ENCODE data around the gene TFAP2D. TPM values are rescaled to one million over a fixed set of nuclear protein-coding genes. Genes with fewer than 3 reads are reported as not detected.

The TFAP2D gene
- total RNA-seq = 2.9 TPM

DNA sequence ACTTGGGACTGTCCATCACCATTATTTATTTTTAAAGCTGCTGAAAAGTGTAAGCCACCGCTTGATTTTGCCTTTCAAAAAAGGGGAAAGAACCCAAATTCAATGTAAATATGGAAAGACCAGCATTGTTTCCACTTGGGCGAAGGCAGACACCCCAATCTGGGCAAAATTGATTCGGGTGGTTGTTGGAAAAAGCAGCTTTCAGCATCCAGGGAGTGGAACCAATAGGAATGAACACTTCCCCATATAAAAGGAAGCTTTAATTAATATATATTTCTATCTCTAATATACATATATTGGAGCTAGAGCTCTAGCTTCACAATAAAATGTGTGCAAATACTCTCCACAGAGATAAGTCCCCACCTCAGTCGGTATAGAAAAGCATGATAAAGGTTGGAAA, at the start of gene TFAP2D:
TFAP2D (plus strand) TSS at position 301 of the 400 bp plus-strand sequence. CDS start 530 bp downstream, outside the sequence.
- FAIRE-seq = no peak
- DNase-seq (ENCODE audit: low spot score in 2 of 2) = no peak

DNA sequence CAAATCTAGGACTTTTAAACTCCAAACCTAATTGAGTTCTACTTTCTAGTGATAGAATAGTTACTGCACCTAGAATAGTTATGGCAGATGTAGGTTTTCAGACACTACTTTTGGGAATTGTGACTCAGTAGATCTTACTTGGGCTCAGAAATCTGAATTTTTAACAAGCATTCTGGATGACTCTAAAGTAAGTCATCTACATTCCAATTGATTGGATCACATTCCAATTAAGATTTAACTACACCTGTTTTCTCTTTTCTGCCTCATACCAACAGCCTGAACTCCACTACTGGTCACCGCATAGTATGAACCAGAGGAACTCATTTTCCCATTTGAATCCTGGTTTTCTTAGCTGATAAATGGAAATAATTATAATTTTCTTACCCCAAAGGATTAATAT, 49.5 kb upstream of the TFAP2D start:
- DNase-seq (ENCODE audit: low spot score in 2 of 2) (no peak), FAIRE-seq (no peak)

DNA sequence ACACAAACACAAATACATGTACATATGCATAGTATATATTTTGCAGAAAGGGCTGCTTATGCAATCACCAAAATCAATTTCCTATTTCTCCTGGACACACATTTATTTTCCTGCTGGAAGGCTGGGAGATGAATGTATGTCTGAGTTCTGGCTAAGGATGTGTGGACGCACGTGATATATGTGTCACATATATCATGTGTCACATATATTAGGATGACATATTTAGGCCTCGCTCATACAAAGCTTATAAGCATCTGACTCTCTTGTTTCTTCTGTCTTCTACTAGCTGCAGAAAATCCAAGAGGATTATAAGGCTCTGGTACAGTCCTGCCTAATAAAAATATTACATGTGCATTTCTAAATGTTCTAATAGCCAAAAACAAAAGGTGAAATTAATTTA, 47.2 kb upstream of the TFAP2D start:
- FAIRE-seq (no peak), DNase-seq (ENCODE audit: low spot score in 2 of 2) (no peak)

DNA sequence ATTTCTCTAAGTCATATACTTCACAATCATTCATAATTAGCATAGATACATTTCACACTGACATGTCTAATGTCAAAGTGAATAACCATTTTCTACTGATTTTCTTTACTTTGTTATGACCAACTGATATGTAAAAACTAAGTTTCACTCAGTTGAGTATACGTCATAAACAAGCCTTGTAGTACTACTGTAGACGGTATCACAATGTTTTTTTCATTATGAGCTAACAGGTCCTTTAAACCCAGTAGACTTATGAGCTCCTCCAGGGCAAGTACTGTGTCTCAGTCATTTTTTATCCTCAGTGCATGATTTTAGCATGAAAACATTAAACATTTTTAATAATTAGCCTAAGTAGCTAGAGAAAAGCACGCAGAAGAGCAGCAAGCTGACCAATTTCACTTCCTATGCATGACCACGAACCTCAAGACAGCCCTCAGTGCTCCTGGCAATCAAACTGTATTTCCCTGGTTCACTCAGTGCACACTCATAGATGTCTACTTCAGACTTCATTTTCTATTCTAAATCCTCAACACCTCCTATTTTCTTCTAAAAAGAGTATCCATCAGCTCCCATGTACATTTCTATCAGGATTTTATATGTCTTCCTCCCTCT, 32.0 kb upstream of the TFAP2D start:
- DNase-seq (ENCODE audit: low spot score in 2 of 2) (no peak), FAIRE-seq (no peak)

DNA sequence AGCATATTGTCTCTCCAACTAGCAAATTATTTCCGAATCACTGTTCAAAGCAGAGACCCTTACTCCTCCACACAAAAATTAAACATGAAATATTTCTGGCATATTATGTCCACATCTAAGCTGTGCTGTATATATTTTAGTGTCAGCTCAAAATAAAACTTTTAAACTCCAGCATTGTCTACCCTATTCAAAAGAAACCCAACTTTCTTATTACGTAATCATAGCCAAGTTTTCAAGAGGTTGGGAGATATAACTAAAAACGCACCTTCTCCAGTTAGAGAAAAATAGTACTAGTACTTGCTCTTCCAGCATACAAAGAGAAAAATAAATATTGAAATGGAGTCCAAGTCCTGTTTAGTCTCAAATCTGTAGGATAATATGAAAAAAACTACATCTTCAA, 24.1 kb upstream of the TFAP2D start:
- DNase-seq (ENCODE audit: low spot score in 2 of 2) (no peak), FAIRE-seq (no peak)

DNA sequence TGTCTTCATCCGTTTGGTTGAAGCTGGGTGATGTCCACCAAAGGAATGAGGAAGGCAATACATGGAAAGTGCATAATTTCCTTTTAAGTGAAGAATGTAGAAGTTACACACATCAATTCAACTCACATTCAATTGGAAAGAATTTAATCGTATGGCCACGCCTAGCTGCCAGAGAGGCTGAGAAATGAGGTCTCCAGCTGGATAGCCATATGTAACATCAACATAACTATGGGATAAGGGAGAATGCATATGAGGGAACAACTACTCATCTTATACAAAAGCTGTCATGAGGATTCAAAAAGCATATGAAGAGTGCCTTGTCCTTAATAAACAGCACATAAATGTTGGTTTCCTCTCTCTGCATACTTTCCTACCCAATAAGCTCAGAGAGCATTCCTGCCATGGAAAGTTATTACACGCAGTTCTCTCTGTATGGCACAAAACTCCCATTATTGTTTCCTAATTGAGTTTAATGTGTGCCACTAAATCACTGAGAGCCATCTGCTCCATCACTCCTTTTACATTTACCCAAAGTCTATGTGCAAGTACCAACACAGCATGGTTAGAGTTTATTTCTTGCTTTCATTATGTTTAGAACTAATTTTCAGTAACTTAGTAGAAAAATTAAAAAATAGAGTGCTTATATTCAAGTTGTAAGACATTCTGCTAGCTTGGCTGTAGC, 21.4 kb upstream of the TFAP2D start:
- DNase-seq (ENCODE audit: low spot score in 2 of 2) (no peak), FAIRE-seq (no peak)

DNA sequence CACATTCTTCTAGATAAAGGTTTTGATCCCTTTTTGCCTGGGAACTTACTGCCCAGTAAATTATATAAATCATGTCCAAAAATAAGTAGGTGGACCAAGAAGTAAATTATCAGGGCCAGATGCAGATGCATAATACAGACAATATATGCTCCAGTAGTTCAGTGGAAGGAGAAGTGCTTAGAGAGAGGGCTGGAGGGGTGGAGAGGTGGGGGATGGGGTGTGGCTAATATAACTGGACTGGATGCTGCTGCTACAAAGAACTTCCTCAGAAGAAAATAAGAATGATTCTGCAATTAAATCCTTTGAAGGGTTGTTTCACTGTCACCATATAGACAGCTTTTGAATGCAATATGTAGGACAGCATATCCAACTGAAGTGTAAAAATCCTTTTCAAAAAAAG, 14.8 kb upstream of the TFAP2D start:
- FAIRE-seq = no peak
- no peak for DNase-seq (ENCODE audit: low spot score in 2 of 2)

DNA sequence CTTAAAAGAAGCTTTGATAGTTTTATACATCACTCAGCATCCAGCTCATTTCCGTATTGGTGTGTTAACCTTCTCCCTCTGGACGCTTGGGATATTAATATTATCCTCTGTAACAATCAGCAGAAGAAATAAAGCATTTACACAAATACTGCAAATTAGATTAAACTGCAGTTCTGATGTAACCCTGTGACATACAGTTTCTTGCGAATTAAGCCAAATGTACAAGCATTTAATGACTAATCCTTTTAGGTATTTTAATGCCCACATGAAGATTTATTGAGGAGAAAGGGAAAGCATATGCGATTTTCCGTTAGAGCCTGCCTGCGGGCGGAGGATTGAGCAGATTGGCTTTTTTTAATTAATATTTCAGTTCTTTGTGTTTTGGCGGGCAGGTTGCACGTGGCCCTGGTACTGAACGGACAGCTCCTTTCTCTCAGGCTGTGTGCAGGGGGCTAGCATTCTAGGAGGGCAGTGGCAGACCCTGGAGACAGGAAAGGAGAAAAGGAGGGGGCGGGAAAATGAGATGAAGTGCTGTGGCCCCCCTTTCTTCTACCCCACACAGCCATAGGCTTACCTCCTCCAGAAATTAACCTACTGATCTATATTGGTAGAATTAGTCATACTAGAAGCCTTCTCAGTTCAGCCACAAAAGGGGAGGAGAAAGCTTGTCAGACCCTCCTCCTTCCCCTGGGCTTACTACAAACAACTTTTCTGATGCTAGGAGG, 14.1 kb upstream of the TFAP2D start:
- no peak for FAIRE-seq
- DNase-seq (ENCODE audit: low spot score in 2 of 2) = no peak

DNA sequence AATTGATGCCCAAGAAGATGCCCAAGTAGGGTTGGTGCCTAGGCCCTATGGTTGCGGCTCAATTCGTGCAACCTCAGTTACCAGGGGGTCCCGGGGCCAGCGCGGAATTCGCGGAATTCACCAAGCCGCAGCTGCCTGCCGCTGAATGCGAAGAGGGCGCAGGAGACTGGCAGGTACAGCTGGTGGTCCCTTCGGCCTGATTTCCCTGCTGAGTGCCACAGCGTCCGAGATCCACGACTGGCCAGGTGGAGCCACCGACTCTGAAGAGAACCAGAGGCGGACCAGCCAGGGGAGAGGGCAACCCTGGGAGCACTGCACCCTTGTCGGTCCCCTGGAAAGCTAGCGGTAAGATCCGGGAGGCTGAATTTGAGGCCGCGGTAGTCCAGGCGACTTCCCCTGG, 6.8 kb upstream of the TFAP2D start:
- no peak for DNase-seq (ENCODE audit: low spot score in 2 of 2)

DNA sequence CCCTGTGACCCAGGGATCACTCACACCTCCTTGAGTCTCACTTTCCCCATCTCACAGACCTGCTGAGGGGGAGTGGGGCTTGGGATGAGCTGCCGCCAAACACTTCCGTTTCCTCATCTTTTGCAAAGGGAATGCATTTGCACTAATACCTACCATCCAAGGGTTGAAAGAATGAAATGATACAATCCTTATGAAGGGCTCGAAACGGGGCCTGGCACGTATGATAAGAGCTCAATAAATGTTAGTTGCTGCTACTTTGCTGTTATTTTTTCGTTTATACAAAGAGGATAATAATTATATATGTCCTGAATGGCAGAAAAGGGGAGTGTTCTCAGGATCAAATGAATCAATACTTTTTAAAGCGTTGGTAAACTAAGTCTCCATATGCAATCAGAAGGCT, 6.1 kb upstream of the TFAP2D start:
- FAIRE-seq (no peak), DNase-seq (ENCODE audit: low spot score in 2 of 2) (no peak)

More for the DNA sequence above, 6.8 kb upstream of the TFAP2D start:
- FAIRE-seq = no peak

DNA sequence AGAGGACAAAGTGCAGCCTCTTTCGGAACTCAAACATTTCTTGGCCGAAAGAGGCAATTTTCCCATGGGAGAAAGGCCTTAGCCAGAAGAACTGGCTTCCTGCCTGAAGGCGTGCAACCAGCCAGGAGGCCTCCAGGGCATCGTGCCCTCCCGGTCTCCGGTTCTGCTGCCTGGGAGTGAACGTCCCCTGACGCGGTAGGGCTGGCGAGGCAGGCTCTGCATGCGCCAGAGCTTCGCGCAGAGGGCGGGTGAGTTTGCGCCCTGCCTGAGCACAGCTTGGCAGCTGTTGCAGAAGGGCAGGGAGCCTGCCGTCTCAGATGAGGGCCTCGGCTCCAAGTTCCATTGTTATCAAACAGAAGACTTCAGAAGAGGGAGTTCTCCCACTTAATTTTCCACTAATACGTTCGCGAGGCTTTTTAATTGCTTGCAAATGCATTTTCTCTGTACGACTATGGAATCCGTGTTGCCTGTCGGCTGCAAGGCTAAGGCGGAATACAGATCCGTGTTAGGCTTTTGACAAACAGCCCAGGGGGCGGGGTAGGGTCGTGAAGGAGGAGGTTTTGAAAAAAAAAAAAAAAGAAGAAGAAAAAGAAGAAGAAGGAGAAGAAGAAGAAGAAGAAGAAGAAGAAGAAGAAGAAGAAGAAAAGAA, 5.5 kb upstream of the TFAP2D start:
- DNase-seq (ENCODE audit: low spot score in 2 of 2) (no peak), FAIRE-seq (no peak)

DNA sequence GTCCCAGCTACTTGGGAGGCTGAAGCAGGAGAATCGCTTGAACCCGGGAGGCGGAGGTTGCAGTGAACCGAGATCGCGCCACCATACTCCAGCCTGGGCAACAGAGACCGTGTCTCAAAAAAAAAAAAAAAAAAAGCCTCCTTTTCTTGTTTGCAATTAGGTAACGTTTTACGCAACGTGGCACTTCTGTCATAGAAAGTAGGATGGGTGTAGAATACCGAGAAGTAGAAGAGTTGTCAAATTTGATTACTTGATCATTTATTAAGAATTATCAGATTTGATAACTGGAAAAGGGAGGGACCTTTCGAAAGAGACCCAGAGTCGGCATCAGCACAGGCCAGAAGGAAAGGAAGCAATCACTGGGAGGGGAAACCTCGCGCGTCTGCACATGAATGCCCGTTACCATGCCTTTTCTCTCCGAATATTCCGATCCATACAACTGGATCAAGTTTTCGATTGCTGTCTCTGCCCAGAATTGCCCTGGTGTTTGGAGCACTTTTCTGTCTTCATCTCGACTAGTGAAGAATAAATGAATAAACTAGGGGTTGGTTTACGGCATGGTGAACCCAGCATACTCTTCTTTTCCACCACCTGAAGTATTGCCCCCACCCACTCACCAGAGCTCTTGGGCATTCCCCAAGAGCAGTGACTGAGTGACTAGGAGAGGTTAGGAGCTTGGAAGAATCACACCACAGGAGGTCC, 4.5 kb upstream of the TFAP2D start:
- DNase-seq (ENCODE audit: low spot score in 2 of 2) (no peak), FAIRE-seq (no peak)

DNA sequence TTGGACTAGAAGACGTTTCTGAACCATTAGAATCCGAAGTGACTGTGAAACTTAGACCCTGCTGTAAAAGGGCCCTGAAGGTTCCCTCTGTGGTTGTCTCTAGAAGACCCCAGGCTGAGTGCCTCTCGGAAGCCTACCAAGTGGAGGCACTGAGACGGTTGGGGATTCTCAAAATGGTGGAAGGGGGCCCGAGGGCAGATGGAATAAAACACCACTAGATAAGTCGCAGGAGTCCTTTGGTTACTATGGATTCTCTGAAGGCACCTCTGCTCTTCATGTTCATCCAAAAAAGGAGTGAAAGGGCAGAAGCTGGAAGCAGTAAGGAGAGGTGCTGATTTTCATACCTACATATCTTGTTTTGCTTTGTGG, 4.0 kb upstream of the TFAP2D start:
- no peak for FAIRE-seq

DNA sequence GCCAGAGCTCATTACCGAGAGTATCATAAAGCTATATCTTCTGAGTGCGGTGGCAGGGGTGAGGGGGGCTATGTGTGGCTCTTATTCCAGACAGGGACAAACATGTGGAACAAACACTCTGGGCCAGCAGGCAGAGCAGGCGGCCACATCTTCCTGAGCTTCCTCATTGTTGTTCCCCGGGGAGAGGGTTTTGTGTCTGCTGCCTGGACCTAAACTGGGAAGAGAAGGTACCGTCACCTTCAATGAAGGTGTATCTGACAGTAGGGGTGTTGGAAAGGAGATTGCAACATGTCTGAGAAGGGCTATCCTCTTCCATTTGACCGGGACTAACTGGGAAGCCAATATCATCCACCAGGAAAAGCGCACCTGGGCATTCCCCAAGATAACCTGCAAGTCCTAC, 1.6 kb upstream of the TFAP2D start:
- DNase-seq (ENCODE audit: low spot score in 2 of 2) (no peak), FAIRE-seq (no peak)

More for the DNA sequence above, 4.0 kb upstream of the TFAP2D start:
- no peak for DNase-seq (ENCODE audit: low spot score in 2 of 2)

DNA sequence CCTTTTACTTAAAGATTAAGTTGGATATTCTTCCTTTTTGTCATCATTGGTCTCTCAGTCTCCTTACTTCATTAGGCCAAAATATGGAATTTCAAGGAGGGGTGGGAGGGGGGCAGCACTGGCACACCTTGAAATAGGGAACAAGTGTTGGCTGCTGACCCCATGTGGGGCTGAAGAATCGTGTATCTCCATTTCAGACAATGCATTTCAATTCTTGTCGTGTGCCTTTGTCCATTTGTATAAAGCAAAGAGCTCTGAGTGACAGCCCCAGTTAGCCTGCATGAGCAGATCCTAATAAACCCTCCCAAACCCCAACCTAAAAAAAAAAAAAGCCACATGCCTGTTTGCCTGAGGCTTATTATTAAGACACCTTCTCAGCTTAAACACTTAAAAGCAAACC, 1.0 kb upstream of the TFAP2D start:
- FAIRE-seq = no peak
- no peak for DNase-seq (ENCODE audit: low spot score in 2 of 2)

DNA sequence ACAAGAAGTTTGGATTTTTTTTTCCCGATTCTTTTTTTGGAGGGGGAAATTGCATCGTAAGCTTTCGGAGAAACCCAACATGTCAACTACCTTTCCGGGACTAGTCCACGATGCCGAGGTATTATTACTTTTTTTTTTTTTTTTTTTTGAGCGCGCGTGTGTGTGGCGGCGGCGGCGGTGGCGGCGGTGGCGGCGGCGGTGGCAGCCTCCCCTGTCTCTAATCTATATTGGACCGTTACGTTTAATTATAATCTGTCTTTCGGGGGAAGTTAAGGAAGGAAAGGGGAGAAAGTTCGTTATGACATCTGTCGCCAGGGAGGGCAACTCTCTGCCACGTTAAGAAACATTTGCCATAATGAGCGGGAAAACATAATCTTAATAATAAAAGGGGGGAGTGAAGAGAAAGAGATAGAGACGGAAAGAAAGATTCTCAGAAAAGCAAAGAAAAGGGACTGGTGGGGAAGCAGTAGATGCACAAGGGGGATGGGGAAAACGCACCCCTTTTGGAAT, 706 bp downstream of the TFAP2D start:
- DNase-seq (ENCODE audit: low spot score in 2 of 2) = no peak
- FAIRE-seq = no peak

DNA sequence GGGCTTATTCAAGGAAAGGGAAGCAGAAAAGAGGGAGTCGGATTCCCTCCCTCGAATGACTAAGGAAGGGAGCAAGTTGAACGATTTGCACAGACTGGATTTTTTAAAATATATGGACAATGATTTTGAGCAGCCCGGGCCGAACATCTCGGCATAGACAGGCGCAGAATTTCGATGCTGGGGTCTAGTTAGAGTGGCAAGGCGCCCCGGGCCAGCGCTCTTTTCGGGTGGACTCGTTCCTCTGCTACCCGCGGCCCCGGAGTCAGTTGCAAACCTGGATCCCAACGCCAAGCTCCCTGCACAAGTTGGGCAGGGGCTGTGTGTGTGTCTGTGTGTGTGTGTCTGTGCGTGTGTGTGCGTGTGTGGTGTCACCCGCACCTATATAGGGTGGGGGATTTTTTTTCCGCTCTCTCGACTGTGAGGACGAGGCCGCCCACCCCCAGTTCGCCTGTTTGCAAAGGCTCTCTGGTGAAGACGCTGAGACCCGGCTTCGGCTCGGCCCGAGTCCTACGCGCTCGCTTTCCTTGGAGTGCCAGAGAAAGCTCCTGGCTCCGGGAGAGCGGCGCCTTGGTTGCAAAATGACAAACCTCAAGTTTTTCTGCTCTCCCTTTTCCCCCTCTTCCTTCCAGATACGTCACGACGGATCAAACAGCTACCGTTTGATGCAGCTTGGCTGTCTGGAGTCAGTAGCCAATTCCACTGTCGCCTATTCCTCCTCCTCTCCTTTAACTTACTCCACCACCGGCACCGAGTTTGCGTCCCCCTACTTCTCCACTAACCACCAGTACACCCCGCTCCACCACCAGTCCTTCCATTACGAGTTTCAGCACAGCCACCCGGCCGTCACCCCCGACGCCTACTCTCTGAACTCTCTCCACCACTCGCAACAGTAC, 1.4 kb downstream of the TFAP2D start:
- FAIRE-seq (no peak), DNase-seq (ENCODE audit: low spot score in 2 of 2) (no peak)

DNA sequence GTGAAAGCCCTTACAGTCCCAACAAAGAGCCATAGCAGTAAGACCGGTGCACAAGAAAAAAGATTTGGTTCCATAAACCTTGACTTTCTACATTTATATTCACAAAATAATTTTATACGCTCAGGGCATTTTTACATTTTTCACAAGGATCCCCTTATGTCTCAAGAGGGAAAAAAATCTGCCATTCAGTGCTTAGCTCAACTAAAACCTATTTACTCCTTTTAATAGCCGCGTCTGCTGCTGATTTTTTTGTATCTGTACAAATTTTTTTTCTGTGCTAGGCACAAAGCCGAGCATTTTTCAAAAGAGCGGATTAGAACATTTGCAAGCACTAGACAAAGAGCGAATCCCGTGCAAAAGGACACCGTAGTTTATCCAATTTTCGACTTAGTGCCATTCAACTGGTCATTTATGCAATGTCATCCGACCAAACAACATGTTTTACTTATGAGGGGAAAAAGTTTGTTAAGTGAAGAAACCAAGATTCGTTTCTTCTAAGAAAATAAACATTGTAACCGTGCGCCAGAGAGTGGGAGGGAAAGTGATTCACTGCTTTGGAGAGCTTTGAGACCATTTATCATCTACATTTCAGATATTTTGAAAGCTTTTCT, 3.7 kb downstream of the TFAP2D start:
- FAIRE-seq (no peak), DNase-seq (ENCODE audit: low spot score in 2 of 2) (no peak)

Measured in frontal cortex (tissue), 4 donors.